NCI-H524 (cell line): Measurements from ENCODE around the gene FAM227B.
"Not testable (repeated sequence)": the region's sequence is repeated elsewhere in the genome, so short reads cannot be mapped to it uniquely, and the experiment has no call there.

Experiments used
- DNase-seq, 2 experiments: peaks; one replicate each; lab custom pipeline; 2025; lab: John Stamatoyannopoulos, UW

Gene FAM227B

GRCh38 chr15:49438962-49439631 is 181.5 kb downstream of the FAM227B start:
- no peak for DNase-seq

- no peak for DNase-seq
Measured at GRCh38 chr15:49436751-49437150, 183.9 kb downstream of the FAM227B start.

DNA sequence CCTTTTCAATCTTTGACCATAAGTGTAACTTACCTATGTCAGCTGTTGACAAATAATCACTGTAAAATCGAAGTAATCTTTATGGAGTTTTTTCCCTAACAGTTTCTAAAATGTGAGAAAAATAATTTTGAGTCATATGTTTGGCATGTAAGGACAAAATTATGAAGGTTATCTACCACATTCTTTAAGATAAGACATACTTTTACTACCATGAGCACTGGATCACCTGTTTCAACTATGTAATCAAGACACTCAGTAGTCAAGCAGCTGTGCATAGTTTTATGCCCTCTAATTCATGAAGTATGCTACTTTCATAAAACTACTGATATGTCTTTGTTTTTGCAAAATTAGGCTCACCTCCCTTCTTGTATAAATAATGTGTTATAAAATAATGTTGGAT is 185.4 kb downstream of the FAM227B start:
- no peak for DNase-seq

DNA sequence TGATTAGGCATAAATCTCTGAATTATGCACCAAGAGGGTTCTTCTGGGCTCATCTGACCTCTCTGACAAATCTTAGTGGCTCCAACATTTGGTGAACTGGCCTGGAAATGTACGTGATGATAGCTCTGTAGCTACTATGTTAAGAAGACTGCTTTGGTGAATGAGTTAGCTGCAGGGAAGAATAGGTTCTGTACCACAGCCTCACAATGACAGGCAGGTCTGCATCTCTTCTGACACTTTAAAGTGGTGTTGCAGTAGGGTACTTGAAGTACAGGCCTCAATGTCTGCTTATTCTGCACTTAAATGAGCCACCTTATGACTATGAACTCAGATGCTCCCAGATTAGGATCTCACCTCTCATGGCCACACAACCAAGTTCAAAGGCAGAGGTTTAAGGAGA is 190.6 kb downstream of the FAM227B start:
- no peak for DNase-seq

GRCh38 chr15:49428409-49429095 is 192.1 kb downstream of the FAM227B start:
- DNase-seq: no peak

DNA sequence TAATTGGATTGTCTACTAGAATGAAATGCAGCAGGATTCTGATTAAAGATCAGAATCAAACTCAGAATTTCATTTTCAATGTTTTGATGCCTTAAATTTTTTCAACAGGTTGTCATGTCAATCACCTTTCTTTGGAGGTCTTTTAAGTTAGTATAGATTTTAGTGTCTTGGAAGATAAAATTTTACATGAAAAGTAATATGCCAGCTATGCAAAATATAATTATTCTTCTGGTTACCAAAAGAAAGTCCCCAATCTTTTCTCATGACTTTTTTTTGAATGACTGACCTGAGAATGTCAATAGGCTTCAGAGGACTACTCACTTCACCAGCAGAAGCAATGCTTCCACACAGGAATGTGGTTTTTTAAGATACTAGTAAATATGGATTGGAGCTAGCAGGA is 193.2 kb downstream of the FAM227B start:
- DNase-seq: no peak

DNA sequence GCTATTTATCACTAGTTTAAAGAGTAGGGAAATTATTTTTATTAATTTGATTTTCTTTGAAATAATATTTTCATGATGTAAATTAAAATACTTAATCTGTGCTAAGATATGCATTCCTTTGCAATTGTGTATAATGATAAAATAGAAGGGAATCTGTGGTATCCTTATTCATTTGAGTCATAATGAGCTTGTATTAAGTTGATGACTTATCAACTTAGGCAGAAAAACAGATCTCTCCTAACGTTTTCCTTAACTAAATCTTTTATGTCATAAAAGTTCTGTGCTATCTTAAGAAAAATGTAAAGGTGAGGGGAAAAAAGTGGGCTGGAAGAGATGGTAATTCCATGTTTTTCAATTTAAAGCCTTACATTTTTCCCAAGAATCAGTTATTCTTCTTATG is 195.7 kb downstream of the FAM227B start:
- DNase-seq: no peak

GRCh38 chr15:49423901-49424550 is 196.6 kb downstream of the FAM227B start:
- DNase-seq: no peak

- no peak for DNase-seq
Measured at GRCh38 chr15:49423021-49423420, 197.6 kb downstream of the FAM227B start, which contains the start of gene FGF7. TSS of gene FGF7 (plus strand) at chr15:49423242. CDS start at chr15:49424298, 1,056 bp downstream.

DNA sequence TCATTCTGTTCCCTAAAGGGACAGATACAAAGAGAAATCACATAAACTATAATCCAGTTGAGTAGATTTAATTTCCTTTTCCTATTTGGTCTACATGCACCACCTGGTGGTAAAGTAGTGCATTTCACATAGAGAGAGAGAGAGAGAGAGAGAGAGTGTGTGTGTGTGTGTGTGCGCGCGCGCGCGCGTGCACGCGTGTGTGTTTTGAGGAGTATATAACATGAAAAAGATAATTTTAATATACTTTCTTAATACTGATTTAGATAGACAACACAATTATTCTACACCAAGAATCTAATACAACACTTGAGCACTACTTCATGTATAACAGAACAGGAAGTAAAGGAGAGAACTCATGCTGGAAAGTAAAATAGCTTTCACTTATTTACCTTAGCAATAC is 198.6 kb downstream of the FAM227B start:
- DNase-seq: peak; percentile 15 to 70

GRCh38 chr15:49418811-49419210 is 201.8 kb downstream of the FAM227B start:
- no peak for DNase-seq

GRCh38 chr15:49415638-49416037 is 205.0 kb downstream of the FAM227B start:
- no peak for DNase-seq

- no peak for DNase-seq
Measured at GRCh38 chr15:49415149-49415548, 205.5 kb downstream of the FAM227B start.

DNA sequence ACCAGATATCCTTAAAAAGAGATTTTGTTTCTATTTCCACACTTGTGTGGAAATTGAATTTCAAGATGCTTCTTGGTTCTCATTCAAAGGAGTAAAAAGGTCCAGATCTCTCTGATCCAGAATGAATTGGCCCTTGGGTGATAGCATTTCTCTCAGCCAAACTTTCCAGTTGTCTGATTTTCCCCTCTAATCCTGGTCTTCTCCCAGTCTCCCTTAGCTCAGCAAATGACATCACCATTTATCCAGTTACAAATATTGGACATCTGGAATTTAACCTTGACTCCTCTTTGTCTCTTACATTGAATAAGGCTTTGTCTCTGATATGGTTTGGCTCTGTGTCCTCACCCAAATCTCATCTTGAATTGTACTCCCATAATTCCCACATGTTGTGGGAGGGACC is 207.8 kb downstream of the FAM227B start:
- DNase-seq: no peak

- no peak for DNase-seq
Measured at GRCh38 chr15:49410641-49411040, 210.0 kb downstream of the FAM227B start.

- DNase-seq: no peak
Measured at GRCh38 chr15:49406352-49407118, 214.1 kb downstream of the FAM227B start.

- not testable (repeated sequence) for DNase-seq
Measured at GRCh38 chr15:49402515-49403296, 217.9 kb downstream of the FAM227B start.

DNA sequence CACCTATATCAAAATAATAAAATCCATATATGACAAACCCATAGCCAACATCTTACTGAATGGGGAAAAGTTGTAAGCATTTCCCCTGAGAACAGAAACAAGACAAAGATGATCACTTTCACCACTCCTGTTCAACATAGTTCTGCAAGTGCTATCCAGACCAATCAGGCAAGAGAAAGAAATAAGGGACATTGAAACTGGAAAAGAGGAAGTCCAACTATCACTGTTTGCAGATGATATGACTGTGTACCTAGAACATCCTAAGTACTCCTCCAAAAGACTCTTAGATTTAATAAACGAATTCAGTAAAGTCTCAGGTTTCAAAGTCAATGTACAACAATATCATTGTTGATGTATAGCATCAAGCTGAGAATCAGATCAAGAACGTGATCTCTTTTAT is 233.1 kb downstream of the FAM227B start:
- DNase-seq: no peak

DNA sequence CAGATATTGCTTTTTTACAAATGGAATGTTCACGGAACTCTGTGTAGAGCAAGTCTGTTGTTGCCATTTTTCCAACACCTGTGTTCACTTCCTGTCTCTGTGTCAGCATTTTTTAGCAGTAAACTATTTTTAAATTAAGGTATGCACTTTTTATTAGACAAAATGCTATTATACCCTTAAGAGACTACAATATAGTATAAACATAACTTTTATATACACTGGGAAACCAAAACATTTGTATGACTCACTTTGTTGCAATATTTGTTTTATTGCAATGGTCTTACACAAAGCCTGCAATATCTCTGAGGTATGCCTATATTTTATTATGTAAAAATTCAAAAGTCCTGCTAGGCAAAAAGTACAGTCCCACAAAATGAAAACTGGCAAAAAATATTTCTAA is 237.4 kb downstream of the FAM227B start:
- DNase-seq: no peak

GRCh38 chr15:49382394-49382793 is 238.2 kb downstream of the FAM227B start:
- no peak for DNase-seq

DNA sequence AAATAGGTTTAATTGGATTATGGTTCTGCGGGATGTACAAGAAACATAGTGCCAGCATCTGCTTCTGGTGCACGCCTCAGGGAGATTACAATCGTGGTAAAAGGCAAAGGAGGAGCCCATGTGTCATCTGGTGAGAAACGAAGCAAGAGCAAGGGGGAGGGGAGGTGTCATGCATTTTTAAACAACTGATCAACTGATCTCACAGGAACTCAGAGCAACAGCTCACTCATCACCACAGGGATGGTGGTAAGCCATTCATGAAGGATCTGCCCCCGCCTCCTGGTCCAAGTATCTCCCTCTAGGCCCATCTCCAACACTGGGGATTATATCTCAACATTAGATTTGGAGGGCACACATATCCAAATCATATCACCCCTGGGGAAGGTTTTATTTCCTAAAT is 239.7 kb downstream of the FAM227B start:
- DNase-seq: peak in 1 of 2 experiments; percentile 86

DNA sequence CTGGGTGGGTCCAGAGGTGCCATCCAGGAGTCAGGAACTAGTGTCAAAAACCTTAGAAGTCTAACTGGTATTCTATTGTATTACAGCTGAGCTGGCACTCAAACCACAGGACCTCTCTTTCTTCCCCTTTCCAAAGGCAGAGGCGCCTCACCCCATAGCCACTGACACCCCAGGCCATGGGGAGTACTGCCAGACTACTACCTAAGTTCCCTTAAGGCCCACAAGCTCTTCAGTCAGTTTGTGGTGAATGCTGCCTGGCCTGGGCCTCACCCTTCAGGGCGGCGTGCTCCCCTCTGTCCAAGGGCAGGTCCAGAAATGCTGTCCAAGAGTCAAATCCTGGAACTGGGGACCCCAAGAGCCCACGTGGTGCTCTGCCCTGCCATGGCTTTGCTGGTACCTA is 240.6 kb downstream of the FAM227B start:
- no peak for DNase-seq
